Measurements from ENCODE around the gene URM1.

The URM1 gene

DNA sequence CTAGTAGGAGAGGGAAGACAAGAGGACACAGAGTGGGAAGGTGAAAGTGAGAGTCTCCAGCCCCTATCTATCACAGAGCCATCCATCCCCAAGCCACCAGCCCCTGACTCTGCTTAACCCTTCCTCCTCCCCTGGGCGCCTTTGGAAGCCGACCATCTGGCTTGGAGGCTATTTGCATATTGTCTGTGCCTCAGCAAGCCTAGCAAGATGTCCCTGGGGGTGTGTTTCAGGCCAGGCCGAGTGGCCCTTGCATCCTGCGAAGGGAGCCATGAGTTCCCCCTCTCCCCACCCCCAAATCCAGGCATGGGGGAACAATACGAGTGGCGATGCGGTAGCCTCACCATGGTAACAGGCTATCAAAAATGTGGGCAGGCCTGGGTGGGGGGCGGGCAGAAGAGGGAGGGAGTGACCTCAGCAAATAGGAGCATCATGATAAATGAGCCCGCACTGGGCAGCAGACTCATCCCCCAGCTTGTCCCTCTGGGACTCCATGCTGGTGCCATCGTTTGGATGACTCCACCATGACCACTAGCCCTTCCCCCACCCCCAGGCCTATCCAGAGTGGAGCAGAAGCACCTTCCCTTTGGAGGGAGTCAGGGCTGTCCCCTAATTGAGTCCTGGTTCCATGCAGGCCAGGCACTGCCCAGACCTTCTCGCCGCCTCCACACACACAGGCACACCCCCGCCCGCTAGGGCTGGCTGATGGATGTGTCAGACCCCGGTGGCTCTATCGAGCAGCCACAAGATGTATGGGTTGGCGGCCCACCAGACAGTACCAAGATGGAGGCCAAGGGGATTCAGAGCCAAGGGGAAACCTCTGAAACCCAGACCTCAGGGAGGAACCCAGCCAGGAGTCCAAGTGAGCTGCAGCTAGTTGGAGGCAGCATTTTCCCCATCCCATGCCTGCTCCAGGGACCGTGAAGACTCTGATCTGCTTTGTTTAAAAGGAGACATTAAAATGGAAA is 14.6 kb downstream of the URM1 start:
- DNase-seq (ENCODE audit: low read depth), result no peak

DNA sequence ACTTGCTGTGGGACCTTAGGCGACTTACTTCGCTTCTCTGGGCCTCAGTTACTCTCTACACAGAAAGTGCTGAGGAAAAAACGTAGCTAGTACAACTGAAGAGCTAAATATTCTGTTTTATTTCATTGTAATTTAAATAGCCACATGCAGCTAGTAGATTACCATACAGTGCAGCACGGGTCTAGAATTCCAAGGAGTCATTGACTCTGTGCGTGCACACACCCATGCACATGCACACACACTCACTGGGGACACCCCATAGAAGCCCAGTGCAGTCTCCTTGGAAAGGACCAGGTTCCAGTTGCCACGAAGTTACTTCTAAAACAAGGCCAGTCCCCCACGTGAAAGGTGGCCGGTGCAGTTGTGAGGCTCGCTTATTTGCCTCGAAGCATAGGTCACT is 17.0 kb downstream of the URM1 start:
- DNase-seq (ENCODE audit: low read depth), result no peak

DNA sequence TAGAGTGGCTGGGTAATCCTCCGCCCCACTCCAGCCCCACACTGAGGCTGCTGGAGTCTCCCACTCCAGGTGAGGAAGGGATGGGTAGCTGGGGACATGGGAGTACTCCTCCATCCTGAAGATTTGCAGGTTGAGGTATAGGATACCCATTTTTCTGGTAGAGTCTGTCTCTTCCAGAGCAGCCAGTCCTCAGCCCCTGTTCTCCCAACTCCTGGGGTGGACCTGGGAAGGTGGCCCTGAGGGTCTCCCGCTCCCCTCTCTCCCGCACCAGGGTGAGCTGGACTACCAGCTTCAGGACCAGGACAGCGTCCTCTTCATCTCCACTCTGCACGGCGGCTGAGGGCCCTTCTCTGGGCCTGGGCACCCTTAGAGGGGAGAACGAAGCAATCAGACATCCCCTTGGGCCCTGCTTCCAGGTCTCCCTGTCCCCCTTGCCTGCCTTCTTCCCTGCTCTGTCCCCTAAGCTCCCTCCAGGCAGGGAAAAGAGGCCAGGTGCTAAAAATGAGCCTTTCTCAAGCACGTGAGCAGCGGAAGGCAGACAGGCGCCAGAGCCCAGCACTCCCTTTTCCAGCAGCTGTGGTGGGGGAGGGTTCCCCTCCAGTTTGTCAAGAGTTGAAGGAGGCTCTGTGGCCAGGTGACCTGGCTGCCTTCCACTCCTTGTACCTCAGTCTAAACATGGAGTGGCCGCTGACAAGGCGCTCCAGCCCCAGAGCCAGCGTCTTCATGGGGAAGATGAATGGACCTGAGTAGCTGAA is 18.4 kb downstream of the URM1 start:
- no peak for DNase-seq (ENCODE audit: low read depth)

DNA sequence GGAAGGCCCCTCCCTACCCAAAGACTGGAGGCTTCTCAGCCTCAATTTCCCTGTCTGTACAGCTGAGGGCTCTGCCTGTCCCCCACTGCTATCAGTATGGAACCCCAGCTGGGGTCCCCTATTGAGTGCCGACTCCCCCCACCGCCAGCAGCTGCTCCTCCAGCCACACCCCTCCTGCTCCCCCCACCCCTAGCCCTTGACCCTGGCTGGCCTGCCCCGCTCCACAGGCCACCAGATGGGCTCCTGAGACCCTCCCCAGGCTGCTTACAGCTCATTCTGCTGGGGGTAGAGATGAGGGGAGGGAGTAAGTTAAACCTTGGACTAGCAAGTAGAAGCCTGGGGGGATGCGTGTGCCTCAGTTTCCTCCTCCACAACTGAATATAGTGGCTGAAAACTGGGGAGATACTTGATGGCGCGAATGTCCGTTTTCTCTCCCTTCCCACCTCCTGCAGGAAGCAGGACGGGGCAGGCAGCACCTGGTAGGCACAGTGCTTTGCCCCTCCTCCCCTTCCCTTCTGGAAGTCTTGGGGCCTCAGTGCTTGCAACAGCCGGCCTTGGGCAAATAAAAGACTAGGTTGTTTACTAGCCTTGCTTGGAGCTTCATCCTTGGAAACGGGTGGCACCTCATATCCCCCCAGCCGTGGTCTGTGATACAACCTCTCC is 19.1 kb downstream of the URM1 start:
- DNase-seq (ENCODE audit: low read depth), result no peak

DNA sequence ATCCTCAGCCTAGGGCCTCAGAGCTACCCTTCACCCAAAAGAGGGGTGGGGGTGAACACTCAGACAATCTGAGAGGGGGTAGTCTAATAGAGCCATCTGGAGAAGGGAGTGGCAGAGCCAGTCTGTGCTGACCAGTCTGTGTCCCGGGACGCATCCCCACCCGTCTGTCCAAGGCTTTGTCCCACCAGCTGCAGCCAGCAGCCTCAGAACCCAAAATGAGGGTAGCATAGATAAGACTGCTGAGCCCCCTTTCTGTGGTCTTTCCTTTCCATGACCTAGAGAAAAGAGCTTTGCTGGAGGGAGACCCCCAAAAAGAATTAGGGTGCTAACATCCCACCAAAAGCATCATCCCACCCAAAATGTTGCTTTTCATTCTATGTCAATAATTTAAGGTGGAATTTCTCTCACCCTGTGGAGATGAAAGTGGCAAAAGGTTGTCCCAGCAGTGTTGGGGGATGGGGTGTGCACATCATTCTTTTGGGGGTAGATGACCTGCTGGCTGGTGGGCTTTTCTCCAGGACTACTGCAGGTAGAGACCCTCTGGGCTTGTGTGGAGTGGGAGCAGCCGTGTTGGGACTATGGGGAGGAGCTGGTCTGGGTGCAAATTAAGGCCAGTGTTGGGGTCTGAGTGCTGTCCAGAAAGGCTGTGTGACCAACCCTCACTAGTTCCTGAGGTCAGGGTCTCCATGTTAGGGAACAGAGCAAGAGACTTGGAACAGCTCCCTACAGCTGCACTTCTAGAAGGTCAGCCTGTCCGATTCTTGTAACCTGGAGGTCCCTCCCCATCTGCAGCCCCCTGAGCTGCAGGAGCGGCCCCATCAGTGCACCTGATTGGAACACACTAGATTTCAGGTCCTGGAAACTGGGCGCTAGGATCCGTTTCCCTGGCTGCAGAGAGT is 19.9 kb downstream of the URM1 start:
- DNase-seq (ENCODE audit: low read depth), result no peak

DNA sequence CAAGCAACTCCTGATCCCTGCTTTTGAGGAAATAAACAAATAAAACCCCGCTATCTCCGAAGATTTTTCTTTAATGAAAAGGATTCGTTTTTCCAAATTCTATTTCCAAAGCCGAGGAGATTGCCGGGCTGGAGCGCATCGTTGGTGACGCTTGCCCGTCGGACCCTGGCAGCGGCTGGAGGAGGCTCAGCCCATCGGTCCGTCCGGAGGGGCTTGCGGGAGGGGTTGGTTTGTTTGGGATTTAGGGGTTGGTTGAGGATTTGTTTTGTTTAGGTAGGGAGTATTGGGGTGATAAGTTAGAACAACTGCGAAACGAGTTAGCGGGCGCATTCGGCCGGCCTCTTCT is 20.8 kb downstream of the URM1 start:
- no peak for DNase-seq (ENCODE audit: low read depth)

DNA sequence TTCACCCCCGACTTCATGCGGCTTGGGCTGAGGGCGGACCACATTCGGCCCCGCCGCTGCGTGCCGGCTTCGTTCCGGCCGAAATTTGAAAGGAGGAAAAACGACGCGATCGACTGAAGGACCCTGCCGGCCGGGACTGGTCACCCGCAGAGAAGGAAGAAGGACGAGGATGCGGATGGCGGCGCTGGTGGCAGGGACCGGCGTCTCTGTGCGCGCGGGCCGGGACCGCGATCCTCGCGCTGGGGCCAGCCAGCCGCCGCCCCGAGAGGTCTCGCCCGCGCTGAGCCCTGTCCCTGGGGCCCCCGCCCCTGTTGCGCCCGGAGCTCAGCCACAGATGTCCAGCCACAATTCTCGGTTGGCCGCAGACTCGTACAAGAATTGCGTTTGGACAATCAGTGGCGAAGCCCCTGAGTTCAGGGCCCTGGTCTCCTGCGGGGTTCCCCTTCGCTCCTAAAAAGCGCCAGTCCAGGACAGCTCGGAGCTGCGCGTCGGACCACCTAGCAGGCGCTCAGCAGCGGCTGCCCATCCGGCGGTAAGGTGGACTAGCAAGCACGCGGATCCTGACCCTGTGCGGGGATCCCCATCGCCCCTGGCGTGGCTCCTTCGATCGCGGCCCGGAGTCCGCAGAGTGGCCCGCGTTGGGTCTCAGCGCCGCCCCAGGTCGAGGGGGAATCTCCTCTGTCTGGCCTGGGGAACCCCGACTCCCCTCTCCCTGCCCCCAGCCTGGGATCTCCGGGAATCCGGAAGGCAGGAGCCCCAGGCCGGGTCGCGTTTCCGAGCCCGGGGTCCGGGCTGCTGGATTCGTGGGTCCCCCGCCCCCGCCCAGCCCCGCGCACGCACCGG is 21.3 kb downstream of the URM1 start:
- DNase-seq (ENCODE audit: low read depth), result no peak

DNA sequence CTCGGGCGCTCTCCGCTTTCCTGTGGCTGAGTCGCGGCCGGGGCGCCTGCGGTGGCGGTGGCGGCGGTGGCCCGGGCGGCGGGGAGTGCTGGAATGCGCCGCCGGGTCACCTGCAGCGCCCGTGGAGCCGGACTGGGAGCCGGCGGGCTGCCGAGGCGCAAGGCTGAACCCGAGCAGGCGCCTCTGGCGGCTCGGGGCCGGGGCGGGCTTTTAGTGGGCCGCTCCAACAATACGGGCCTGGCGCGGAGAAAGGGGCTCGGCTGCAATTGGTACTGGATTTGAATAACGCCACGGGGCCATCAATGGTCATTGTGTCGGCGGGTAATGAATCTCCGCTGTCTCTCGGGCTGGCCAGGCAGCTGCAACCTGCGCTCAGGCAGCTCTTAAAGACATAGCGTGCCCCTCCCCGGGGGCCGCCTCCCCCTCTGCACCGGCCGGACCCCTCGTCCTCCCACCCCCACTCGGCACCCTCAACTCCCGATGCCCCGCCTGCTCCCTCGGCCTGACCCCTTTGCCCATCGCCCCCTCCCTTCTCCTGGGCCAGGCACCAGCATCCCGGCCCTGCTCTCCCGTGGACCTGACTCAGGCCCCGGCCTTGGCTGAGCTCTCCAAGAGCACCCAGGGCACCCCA is 22.1 kb downstream of the URM1 start:
- DNase-seq (ENCODE audit: low read depth), result no peak

DNA sequence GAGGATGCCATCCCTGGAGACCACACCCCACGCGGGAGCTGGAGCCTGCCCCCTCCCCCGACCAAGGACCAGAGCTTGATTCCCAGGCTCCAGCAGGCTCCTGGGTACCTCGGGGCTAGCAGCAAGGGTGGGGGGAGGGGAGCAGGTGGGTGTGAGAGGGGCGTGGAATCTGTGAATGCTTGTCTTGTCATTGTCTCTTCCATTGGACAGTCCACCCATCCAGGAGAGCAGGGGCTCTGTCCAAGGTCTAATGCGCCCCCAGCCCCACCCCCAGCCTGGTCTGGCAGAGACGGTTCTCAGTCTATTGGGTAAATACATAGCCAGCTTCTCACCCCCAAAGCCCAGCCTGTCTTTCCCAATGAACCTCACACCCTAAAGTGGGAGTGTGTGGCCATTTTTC is 22.8 kb downstream of the URM1 start:
- DNase-seq (ENCODE audit: low read depth), result no peak

DNA sequence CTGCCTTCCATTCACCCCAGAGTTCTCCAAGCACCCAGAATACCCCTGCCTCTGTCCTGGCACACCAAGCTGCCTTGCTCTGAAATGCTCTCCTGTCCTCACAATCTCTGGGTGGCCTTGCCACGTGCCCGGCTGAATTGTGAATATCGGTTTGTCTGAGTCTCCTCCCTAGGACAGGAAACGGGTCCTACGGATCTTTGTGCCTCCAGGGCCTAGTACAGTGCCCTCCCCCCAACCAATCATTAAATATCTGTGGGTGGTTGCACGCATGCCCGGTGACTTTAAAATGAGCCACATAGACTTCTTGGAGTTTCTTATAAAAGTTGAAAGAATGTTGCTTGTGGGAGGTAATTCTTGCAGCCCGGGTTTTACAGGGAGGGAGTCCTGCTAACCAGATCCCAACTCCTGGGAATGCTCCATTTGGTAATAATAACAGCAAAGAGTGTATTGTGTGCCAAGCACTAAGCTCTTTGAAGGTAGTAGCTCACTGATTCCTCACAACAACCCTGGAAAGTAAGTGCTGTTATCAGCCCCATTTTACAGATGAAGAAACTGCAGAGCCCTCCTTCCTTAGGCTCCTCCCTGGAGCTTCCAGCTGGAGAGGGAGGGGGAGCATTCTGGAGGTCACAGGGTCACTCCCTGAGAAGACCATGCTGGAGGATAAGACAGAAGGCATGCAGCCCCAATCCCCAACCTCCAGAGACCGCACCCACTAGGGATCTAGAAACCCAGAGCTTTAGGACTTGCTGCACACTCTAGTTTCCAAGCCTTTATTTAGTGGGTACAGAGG is 23.4 kb downstream of the URM1 start:
- DNase-seq (ENCODE audit: low read depth), result no peak

DNA sequence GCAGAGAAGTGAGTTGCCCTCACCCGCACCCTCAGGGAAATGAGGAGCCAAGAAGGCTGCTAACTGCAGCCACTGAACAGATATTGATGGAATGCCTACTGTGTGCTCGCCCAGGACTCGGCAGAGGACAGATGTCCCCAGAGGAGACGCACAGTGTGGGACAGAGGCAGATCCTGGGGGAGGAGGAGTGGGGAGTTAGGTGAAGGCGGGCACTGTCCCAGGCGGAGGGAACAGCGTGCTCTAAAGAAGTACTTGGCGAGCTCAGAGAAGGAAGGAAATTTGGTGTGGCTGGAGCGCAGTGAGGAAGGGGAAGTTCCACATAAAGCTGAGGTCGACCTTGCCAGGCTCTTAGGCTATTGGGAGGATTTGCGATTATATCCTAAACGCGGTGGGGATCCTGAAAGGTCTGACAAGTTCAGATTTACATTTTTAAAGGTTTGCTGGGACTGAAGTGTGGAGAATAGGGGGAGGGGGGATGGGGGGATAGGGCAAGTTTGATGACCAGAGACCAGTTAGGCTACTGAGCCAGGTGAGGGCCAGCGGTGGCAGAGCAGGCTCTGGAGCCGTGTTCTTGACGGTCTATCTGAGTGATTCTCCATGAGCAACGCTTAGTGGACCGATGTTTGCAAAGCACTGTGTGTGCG is 25.9 kb downstream of the URM1 start:
- no peak for DNase-seq (ENCODE audit: low read depth)

DNA sequence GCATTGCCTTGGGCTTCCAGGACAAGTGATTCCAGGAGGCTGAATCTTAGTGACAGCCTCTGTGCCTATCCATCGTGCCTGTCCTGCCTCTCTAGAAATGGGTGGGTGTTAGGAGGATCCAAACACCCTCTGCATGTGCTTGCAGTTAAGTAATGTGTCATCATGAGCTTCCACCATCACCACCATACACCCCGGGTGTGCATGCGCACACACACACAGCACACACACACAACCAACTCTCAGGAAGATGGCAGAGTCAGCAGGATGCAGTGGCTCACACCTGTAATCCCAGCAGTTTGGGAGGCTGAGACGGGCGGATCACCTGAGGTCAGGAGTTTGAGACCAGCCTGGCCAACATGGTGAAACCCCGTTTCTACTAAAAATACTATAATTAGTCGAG is 26.7 kb downstream of the URM1 start:
- no peak for DNase-seq (ENCODE audit: low read depth)

DNA sequence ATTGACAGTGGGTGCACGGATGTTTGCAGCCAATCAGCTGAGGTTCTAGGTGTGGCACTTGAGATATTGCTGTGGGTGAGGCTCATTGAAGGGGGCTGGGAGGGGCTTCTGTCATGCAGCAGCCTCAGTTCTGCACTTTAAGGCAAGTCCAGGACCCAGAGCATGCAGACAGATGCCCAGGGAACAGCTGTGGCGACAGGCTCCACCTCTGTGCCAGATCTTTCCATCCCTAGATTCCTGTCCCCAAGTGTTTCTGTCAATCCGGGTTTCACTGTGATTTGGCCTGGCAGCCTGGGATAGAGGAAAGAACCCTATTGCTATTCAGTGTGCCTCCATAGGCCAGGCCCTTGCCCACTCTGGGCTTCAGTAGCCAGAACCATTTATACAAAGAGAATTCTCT is 28.7 kb downstream of the URM1 start:
- no peak for DNase-seq (ENCODE audit: low read depth)

DNA sequence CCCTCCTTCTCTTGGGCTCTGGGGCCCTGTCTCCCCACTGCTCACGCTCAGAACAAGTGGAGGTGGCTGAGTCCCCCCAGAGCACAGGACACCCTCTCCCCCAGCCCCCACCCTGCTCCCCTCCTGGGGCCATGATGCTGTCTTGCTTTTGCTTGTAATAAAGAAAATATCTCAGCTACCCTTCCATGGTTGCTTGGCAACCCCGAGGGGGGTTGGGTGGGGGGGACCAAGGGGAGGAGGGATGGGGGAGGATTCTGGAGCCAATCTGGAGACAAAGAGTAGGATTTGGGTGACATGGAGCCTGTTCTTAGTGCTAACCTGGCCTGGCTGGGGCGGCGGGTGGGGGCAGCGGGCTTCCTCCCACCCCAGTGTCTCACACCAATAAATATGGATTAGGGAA is 33.4 kb downstream of the URM1 start:
- no peak for DNase-seq (ENCODE audit: low read depth)

DNA sequence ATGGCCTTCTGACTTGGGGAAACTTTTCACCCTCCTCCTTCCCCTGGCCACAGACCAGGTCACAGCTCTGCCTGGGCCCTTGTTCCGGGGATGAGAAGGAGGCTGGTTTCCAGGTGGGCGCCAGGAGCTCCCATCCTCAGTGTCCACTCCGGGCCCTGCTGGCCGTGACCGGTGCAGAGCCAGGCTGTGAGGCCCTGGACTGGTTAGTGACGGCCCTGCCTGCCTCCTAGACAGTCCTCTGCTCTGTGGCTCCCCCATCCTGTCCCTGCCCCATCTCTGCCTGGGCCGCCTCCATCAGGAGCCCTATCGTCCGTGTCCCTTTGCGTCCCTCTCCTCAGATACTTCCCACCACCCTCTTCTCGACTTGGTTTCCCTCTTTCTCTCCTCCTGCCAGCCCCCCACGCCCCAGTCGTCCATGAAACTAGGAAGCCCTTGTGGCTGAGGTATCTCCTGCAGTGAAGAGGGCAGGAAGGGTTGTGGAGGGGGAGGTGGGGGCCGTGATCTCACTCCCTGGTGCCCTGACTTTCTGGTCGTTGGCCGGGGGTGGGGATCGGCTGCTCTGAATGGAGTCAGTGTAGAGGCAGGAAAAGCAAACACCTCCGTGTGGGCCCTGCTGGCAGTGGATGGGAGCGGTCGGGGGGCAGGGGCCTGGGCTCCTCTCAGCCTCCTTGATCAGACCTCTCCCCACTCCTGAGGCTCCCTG is 34.1 kb downstream of the URM1 start:
- no peak for DNase-seq (ENCODE audit: low read depth)

DNA sequence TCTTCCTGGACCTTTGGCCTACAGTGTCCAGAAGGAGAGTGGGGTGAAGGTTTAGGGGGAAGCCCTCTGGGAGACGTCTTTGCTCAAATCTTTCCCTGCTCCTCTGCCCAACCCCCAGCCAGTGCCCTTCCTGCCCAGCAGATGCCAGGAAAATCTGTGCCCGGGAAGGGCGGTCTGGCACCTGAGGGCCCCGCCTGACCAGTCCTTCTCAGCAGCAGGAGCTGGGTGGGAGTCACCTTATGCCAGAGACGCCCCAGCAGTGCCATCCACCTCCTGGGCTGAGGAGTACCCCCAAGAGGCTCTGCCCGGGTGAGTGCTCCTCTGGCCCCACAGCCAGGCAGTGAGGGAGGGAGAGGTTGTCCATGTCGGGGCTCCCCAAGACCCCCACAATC is 34.6 kb downstream of the URM1 start:
- no peak for DNase-seq (ENCODE audit: low read depth)

DNA sequence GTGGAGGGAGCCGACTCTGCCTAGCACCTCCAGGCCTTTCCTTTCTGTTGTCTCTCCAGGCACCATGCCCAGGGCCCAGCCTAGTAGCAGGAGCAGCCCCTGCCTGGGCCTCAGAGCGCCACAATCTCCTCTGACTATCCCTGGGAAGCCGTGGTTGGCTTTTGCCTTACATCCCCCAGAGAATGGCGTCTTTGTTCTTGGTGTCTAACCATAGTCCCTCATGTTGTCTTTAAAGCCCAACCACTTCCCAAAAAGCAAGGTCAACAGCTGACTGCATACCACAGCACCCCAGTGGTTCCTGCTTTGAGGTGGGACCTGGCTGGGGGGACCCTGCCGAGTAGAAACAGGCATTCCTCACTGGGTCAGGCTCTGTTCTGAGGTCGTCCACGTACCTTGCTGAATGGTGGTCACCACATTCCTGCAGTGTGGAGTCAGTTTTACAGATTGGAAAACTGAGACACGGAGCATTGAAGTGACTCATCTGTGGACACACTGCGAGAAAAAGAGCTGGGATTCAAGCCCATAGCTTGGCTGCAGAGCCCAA is 35.7 kb downstream of the URM1 start:
- no peak for DNase-seq (ENCODE audit: low read depth)

DNA sequence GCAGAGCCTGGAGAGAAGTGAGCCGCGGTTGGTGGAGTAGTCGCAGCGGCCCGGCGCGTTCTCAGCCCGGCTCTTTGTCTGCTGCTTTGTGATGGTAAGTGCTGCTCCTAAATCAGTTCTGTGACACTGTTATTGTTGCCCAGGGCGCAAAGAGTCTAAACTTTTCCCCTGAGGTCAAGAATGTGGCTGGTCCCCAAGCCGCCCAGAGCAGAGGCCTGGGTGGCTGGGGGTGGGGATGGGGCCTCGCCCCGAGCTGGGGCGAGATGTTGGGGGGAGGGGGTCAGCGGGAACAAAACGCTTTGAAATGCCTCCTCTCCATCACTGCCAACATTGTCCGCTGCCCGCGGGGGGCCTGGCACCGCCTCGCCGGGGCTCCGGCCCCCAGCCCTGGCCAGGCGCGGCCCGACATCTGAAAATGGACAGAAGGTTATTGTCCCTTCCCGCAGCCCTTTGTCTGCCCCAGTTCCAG is 37.8 kb downstream of the URM1 start:
- DNase-seq (ENCODE audit: low read depth), result no peak
